ENCODE results near the gene ETDC.

The ETDC gene

GRCh38 chrX:135346975-135347374, 37.7 kb downstream of the ETDC start:
- DNase-seq (ENCODE audit: low spot score) = no peak

- no peak for DNase-seq (ENCODE audit: low spot score)
Measured at GRCh38 chrX:135347381-135348016, 38.2 kb downstream of the ETDC start.

GRCh38 chrX:135354288-135354687, 45.0 kb downstream of the ETDC start:
- no peak for DNase-seq (ENCODE audit: low spot score)
